H9 (cell line): ENCODE results near the gene ETFA. TPM values are rescaled to one million over a fixed set of nuclear protein-coding genes. Genes with fewer than 3 reads are reported as not detected.
A peak's percentile ranks its signal among the peaks of the same experiment; 100 is the strongest.

Experiments used
- DNase-seq: peaks from one replicate; pipeline ENCODE4 v3.0.0-alpha.2; 2017
- H2AFZ ChIP-seq: one replicate; pipeline ENCODE4 v1.6.1; 2013; ENCODE audit warnings: mild to moderate bottlenecking, low read length, control low read depth, moderate library complexity
- H2AK5ac ChIP-seq: 2 replicates; pipeline ENCODE4 v1.6.1; 2013; ENCODE audit warnings: low read length, control low read depth, mixed read lengths; ENCODE audit not compliant: insufficient read length
- H2BK120ac ChIP-seq: one replicate; pipeline ENCODE4 v1.6.1; 2013; ENCODE audit warnings: low read depth, mild to moderate bottlenecking, low read length, control low read depth, inconsistent platforms; ENCODE audit not compliant: poor library complexity, severe bottlenecking
- H2BK12ac ChIP-seq: 2 replicates; pipeline ENCODE4 v1.6.1; 2013; ENCODE audit warnings: low read length, control low read depth, mixed read lengths, low read depth; ENCODE audit not compliant: insufficient read length
- H2BK15ac ChIP-seq: 2 replicates; pipeline ENCODE4 v1.6.1; 2013; ENCODE audit warnings: low read depth, low read length, control low read depth
- H2BK20ac ChIP-seq: one replicate; pipeline ENCODE4 v1.6.1; 2013; ENCODE audit warnings: low read depth, mild to moderate bottlenecking, low read length, control low read depth, inconsistent platforms; ENCODE audit not compliant: poor library complexity, severe bottlenecking
- H2BK5ac ChIP-seq: 2 replicates; pipeline ENCODE4 v1.6.1; 2013; ENCODE audit warnings: low read length, control low read depth, mixed read lengths; ENCODE audit not compliant: insufficient read length
- H3K14ac ChIP-seq: 2 replicates; pipeline ENCODE4 v1.6.1; 2013; ENCODE audit warnings: low read length, control low read depth; ENCODE audit not compliant: insufficient read depth
- H3K18ac ChIP-seq: 2 replicates; pipeline ENCODE4 v1.6.1; 2013; ENCODE audit warnings: low read depth, mild to moderate bottlenecking, mixed read lengths, low read length, control low read depth; ENCODE audit not compliant: insufficient read length
- H3K23ac ChIP-seq: 2 replicates; pipeline ENCODE4 v1.6.1; 2013; ENCODE audit warnings: low read length, control low read depth, mixed read lengths, low read depth; ENCODE audit not compliant: insufficient read length
- H3K23me2 ChIP-seq: 2 replicates; pipeline ENCODE4 v1.6.1; 2013; ENCODE audit warnings: low read depth, mild to moderate bottlenecking, mixed read lengths, low read length, control low read depth; ENCODE audit not compliant: insufficient read length, poor library complexity, severe bottlenecking
- H3K27ac ChIP-seq: 2 replicates; pipeline ENCODE4 v1.5.1; 2013; ENCODE audit warnings: low read length, control low read depth, mixed read lengths, low read depth; ENCODE audit not compliant: insufficient read length
- H3K27me3 ChIP-seq: 2 replicates; pipeline ENCODE4 v1.6.1; 2013; ENCODE audit warnings: low read length, control low read depth, inconsistent platforms; ENCODE audit not compliant: insufficient read depth
- H3K4ac ChIP-seq: 2 replicates; pipeline ENCODE4 v1.6.1; 2013; ENCODE audit warnings: low read depth, mild to moderate bottlenecking, control low read depth, inconsistent platforms, low read length, moderate library complexity
- H3K4me1 ChIP-seq: 2 replicates; pipeline ENCODE4 v1.6.1; 2013; ENCODE audit warnings: low read length, control low read depth, inconsistent platforms; ENCODE audit not compliant: insufficient read depth
- H3K4me2 ChIP-seq: 2 replicates; pipeline ENCODE4 v1.6.1; 2013; ENCODE audit warnings: low read length, control low read depth, mixed read lengths; ENCODE audit not compliant: insufficient read length, insufficient read depth
- H3K56ac ChIP-seq: 2 replicates; pipeline ENCODE4 v1.6.1; 2013; ENCODE audit warnings: low read depth, mild to moderate bottlenecking, mixed read lengths, low read length, control low read depth; ENCODE audit not compliant: insufficient read length
- H3K79me1 ChIP-seq: 2 replicates; pipeline ENCODE4 v1.6.1; 2013; ENCODE audit warnings: low read depth, mild to moderate bottlenecking, moderate library complexity, low read length, control low read depth, inconsistent platforms; ENCODE audit not compliant: insufficient read depth, poor library complexity, severe bottlenecking
- H3K79me2 ChIP-seq: 2 replicates; pipeline ENCODE4 v1.6.1; 2013; ENCODE audit warnings: low read length, control low read depth, inconsistent platforms; ENCODE audit not compliant: insufficient read depth
- H3K9ac ChIP-seq: 2 replicates; pipeline ENCODE4 v1.6.1; 2013; ENCODE audit warnings: low read length, control low read depth, mixed read lengths; ENCODE audit not compliant: insufficient read length; ENCODE audit errors: extremely low read depth
- H3K9me3 ChIP-seq: one replicate; pipeline ENCODE4 v1.6.1; 2013; ENCODE audit warnings: low read depth, low read length, inconsistent platforms; ENCODE audit not compliant: control insufficient read depth
- H3T11ph ChIP-seq: one replicate; pipeline ENCODE4 v1.6.1; 2013; ENCODE audit warnings: mild to moderate bottlenecking, low read length, control low read depth, inconsistent platforms
- H4K20me1 ChIP-seq: one replicate; pipeline ENCODE4 v1.6.1; 2013; ENCODE audit not compliant: control insufficient read depth, insufficient read length, insufficient read depth
- H4K5ac ChIP-seq: 2 replicates; pipeline ENCODE4 v1.6.1; 2013; ENCODE audit warnings: low read depth, mild to moderate bottlenecking, mixed read lengths, low read length, control low read depth; ENCODE audit not compliant: insufficient read length
- H4K8ac ChIP-seq: replicated peaks from 2 replicates; pipeline ENCODE4 v1.6.1; 2013; ENCODE audit warnings: low read length, control low read depth, mixed read lengths, low read depth; ENCODE audit not compliant: insufficient read length
- H4K91ac ChIP-seq: 2 replicates; pipeline ENCODE4 v1.6.1; 2013; ENCODE audit warnings: low read depth, mild to moderate bottlenecking, moderate library complexity, mixed read lengths, low read length, control low read depth; ENCODE audit not compliant: insufficient read length
- H3K27ac Mint-ChIP-seq, 3 experiments: 2 replicates in 2 of 3; 3 replicates in 1 of 3; pipeline ENCODE4 v1.8.0; 2020 to 2021; ENCODE audit warnings: mixed read lengths in 3 of 3, mild to moderate bottlenecking in 1 of 3, moderate library complexity in 1 of 3
- H3K27me3 Mint-ChIP-seq: 2 replicates; pipeline ENCODE4 v1.8.0; 2021; ENCODE audit warnings: low read depth, mild to moderate bottlenecking, moderate library complexity, mixed read lengths
- H3K36me3 Mint-ChIP-seq, 3 experiments: 2 replicates in 2 of 3; 3 replicates in 1 of 3; pipeline ENCODE4 v1.8.0; 2020 to 2021; ENCODE audit warnings: low read depth in 3 of 3, mixed read lengths in 3 of 3; ENCODE audit not compliant: insufficient read depth in 1 of 3
- H3K4me1 Mint-ChIP-seq, 2 experiments: 2 replicates each; pipeline ENCODE4 v1.8.0; 2020; ENCODE audit warnings: mixed read lengths in 2 of 2
- H3K4me3 Mint-ChIP-seq, 2 experiments: 2 replicates in 1 of 2; 3 replicates in 1 of 2; pipeline ENCODE4 v1.8.0; 2020 to 2021; ENCODE audit warnings: mild to moderate bottlenecking in 2 of 2, mixed read lengths in 2 of 2, moderate library complexity in 1 of 2
- H3K9me3 Mint-ChIP-seq, 2 experiments: 2 replicates in 1 of 2; 3 replicates in 1 of 2; pipeline ENCODE4 v1.8.0; 2020; ENCODE audit warnings: mild to moderate bottlenecking in 2 of 2, mixed read lengths in 2 of 2, moderate library complexity in 1 of 2
- WGBS: extraction: QIAGEN DNeasy Blood & Tissue Kit; methylation state at CpG from one replicate; pipeline ENCODE4 v1.1.7; 2013; ENCODE audit warnings: missing lambda C conversion rate, low lambda C conversion rate, mixed read lengths; ENCODE audit not compliant: insufficient read length; ENCODE audit errors: extremely low coverage; 5-methylcytosine and 5-hydroxymethylcytosine counted together
- total RNA-seq: library from RNA; stranded (reverse); gene quantifications from 2 replicates; pipeline ENCODE4 v1.2.1, GENCODE V29; 2021
- TF ChIP-seq, protein P1 (sequence below): fragments of 200-600 bp; sonication (generic); conservative IDR thresholded peaks from 3 replicates; pipeline ENCODE4 v1.8.0; 2021; ENCODE audit warnings: antibody characterized with exemption, mild to moderate bottlenecking

Gene ETFA
- total RNA-seq, 1 experiment from 2014 or later, result 109 TPM

DNA sequence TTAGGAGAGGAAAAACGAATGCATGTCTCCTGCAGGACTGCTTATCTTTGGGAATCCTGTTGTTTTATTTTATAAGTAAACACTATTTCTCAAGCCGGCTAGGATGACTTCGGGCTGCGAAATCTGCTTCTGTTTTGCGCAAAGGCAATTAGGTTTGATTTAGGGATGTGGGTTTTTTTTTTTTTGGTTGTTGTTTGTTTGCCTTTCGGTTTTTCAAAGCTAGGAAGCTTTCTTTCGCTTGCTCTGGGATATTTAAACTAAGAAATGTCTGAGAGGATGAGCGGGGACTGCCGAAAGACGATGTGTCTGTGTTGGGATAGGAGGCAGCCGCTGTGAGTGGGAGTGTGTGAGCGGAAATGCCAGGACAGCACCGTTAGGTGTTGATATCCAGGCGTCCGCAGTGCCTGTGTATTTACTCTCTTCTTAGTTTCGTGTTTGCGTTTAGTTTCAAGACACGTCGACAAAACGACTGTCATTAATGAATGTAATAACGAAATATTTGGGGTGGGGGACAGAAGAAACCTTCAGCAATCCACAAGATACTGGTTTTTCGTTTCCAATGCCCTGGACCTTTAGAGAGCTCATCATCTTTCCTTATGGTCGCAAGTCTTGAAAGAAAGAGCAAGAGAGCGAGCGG, 25.9 kb upstream of the ETFA start:
- H3K4me1 Mint-ChIP-seq, result peaks cover 30 to 54% of the 10 kb centered on the region in 2 experiments
- H3K27me3 Mint-ChIP-seq, result peaks cover 99% of the 10 kb centered on the region
- H3K4ac ChIP-seq, result no peak overlapping the region
- H3K4me2 ChIP-seq, result peak overlapping the region; percentile 92
- no peak overlapping the region for H2BK12ac ChIP-seq
- TF ChIP-seq, protein P1, sequence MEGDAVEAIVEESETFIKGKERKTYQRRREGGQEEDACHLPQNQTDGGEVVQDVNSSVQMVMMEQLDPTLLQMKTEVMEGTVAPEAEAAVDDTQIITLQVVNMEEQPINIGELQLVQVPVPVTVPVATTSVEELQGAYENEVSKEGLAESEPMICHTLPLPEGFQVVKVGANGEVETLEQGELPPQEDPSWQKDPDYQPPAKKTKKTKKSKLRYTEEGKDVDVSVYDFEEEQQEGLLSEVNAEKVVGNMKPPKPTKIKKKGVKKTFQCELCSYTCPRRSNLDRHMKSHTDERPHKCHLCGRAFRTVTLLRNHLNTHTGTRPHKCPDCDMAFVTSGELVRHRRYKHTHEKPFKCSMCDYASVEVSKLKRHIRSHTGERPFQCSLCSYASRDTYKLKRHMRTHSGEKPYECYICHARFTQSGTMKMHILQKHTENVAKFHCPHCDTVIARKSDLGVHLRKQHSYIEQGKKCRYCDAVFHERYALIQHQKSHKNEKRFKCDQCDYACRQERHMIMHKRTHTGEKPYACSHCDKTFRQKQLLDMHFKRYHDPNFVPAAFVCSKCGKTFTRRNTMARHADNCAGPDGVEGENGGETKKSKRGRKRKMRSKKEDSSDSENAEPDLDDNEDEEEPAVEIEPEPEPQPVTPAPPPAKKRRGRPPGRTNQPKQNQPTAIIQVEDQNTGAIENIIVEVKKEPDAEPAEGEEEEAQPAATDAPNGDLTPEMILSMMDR, result no peak
- no peak overlapping the region for H2BK20ac ChIP-seq
- H3K27me3 ChIP-seq, result peaks cover 54% of the 10 kb centered on the region
- H3K79me2 ChIP-seq, result no peaks in the 10 kb centered on the region
- no CpG with 5 or more reads among the region's 25 CpGs for WGBS
- H3K14ac ChIP-seq, result no peak overlapping the region
- no peak overlapping the region for H2BK15ac ChIP-seq
- H3K9me3 Mint-ChIP-seq, result peaks cover 5 to 24% of the 10 kb centered on the region in 2 experiments; a peak in 4 of 5 replicates
- H3K4me1 ChIP-seq, result peaks cover 3% of the 10 kb centered on the region; the same call in 1 of the 2 replicates
- H3K9ac ChIP-seq, result no peak overlapping the region
- no peaks in the 10 kb centered on the region for H3K79me1 ChIP-seq
- H3K4me3 Mint-ChIP-seq, result peak overlapping the region; percentile 14 to 84; a peak in 4 of 5 replicates
- no peak overlapping the region for H4K8ac ChIP-seq
- no peak overlapping the region for H3K27ac ChIP-seq
- no peak overlapping the region for H2AK5ac ChIP-seq
- no peak overlapping the region for H4K5ac ChIP-seq
- no peak overlapping the region for H3K27ac Mint-ChIP-seq
- no peak for DNase-seq
- H3K18ac ChIP-seq, result peak overlapping the region; percentile 63
- no peaks in the 10 kb centered on the region for H3K9me3 ChIP-seq
- peaks cover 14% of the 10 kb centered on the region for H3K23me2 ChIP-seq
- no peaks in the 10 kb centered on the region for H4K20me1 ChIP-seq
- H2BK5ac ChIP-seq, result no peak overlapping the region
- no peak overlapping the region for H2AFZ ChIP-seq
- H3K23ac ChIP-seq, result no peak overlapping the region
- no peak overlapping the region for H3T11ph ChIP-seq
- H3K56ac ChIP-seq, result no peak overlapping the region
- no peak overlapping the region for H4K91ac ChIP-seq
- no peak overlapping the region for H2BK120ac ChIP-seq
- H3K36me3 Mint-ChIP-seq, result peaks cover 0 to 1% (median 0%) of the 10 kb centered on the region in 3 experiments; a peak in 1 of 7 replicates
